K562 (cell line): ENCODE results near the gene CREBL2. TPM values are rescaled to one million over a fixed set of nuclear protein-coding genes. Genes with fewer than 3 reads are reported as not detected.

Experiments
- BCL6 ChIP-seq: fragments of 250-450 bp; sonication (Bioruptor Pico); IDR thresholded peaks from 2 replicates; pipeline ENCODE4 v1.4.0; 2020
- BCLAF1 ChIP-seq, 2 experiments: fragments of 450-650 bp in 1 of 2; IDR thresholded peaks; 2 replicates each; pipeline ENCODE4 v1.6.1; 2011 to 2017; ENCODE audit warnings: low read depth in 2 of 2, antibody characterized with exemption in 1 of 2, borderline replicate concordance in 1 of 2, low read length in 1 of 2, mild to moderate bottlenecking in 1 of 2, mixed read lengths in 1 of 2; ENCODE audit not compliant: control insufficient read depth in 1 of 2
- CSDE1 ChIP-seq, 2 experiments: fragments of 450-650 bp; IDR thresholded peaks; 2 replicates each; pipeline ENCODE4 v1.6.1; 2016; ENCODE audit warnings: mild to moderate bottlenecking in 1 of 2
- FOXJ2 ChIP-seq: fragments of 200-800 bp; sonication (Bioruptor generic); IDR thresholded peaks from 2 replicates; pipeline ENCODE4 v1.6.1; 2016; ENCODE audit warnings: missing genetic modification characterization, missing compliant biosample characterization
- GTF2E2 ChIP-seq: fragments of 200-800 bp; sonication (Bioruptor generic); IDR thresholded peaks from 2 replicates; pipeline ENCODE4 v1.6.1; 2016; ENCODE audit warnings: missing genetic modification characterization, missing compliant biosample characterization
- HIVEP1 ChIP-seq: fragments of 250-450 bp; sonication (Bioruptor Pico); IDR thresholded peaks from 2 replicates; pipeline ENCODE4 v1.4.0; 2020; ENCODE audit warnings: mild to moderate bottlenecking
- KAT8 ChIP-seq: fragments of 450-650 bp; IDR thresholded peaks from 2 replicates; pipeline ENCODE4 v1.6.1; 2016; ENCODE audit warnings: low read depth, mild to moderate bottlenecking
- KLF16 ChIP-seq: IDR thresholded peaks from 2 replicates; pipeline ENCODE4 v1.6.1; 2016; ENCODE audit warnings: antibody characterized with exemption
- MAFG ChIP-seq: fragments of 450-650 bp; conservative IDR thresholded peaks from 2 replicates; pipeline ENCODE4 v1.6.1; 2016; ENCODE audit warnings: missing genetic modification characterization, missing compliant biosample characterization
- MYC ChIP-seq, 2 experiments: fragments of 250-450 bp in 1 of 2; sonication (Bioruptor Pico) in 1 of 2; IDR thresholded peaks; 2 replicates each; pipeline versions ENCODE4 v1.5.1 to v1.6.1; 2012 to 2021; ENCODE audit warnings: low read depth in 2 of 2, borderline replicate concordance in 1 of 2, improper control_type of control experiment in 1 of 2, low read length in 1 of 2, mild to moderate bottlenecking in 1 of 2, moderate library complexity in 1 of 2
- NRF1 ChIP-seq, 2 experiments: fragments of 450-650 bp; IDR thresholded peaks in 1 of 2; conservative IDR thresholded peaks in 1 of 2; 2 replicates each; pipeline ENCODE4 v1.6.1; 2014; ENCODE audit warnings: mild to moderate bottlenecking in 2 of 2
- SOX6 ChIP-seq: fragments of 450-650 bp; IDR thresholded peaks from 2 replicates; pipeline ENCODE4 v1.6.1; 2014; ENCODE audit warnings: mild to moderate bottlenecking
- TFE3 ChIP-seq: fragments of 450-650 bp; formaldehyde crosslinking; IDR thresholded peaks from 2 replicates; pipeline ENCODE4 v1.4.0; 2020; ENCODE audit warnings: mild to moderate bottlenecking, mixed read lengths
- ZNF143 ChIP-seq: sonication (generic); formaldehyde crosslinking; IDR thresholded peaks from 2 replicates; pipeline ENCODE4 v1.9.0; 2022; ENCODE audit warnings: mild to moderate bottlenecking, missing genetic modification reagents
- ZNF212 ChIP-seq: fragments of 450-650 bp; formaldehyde crosslinking; IDR thresholded peaks from 2 replicates; pipeline ENCODE4 v1.4.0; 2020; ENCODE audit warnings: mild to moderate bottlenecking
- ZNF384 ChIP-seq: IDR thresholded peaks from 2 replicates; pipeline ENCODE4 v1.6.1; 2012; ENCODE audit warnings: low read depth, low read length, improper control_type of control experiment
- ZNF77 ChIP-seq: fragments of 250-450 bp; sonication (Bioruptor Pico); IDR thresholded peaks from 2 replicates; pipeline ENCODE4 v1.5.0; 2020
- ZNF780A ChIP-seq: fragments of 250-450 bp; sonication (Bioruptor Pico); IDR thresholded peaks from 2 replicates; pipeline ENCODE4 v1.5.0; 2021; ENCODE audit warnings: mild to moderate bottlenecking
- polyA plus RNA-seq, 8 experiments: library from polyadenylated mRNA; depleted of rRNA in 4 of 8; stranded (reverse) in 5 of 8; unstranded in 3 of 8; fragments of >200 nt; fragmentation: Nextera tagmentation in 2 of 8; fragmentation: Illumina TruSeq in 1 of 8; extraction: Ambion mirVana in 2 of 8; extraction: Trizol in 1 of 8; gene quantifications; 2 replicates each; pipeline versions ENCODE4 v1.2.1 to v1.2.3, GENCODE V29; 2011 to 2014; ENCODE audit warnings: inconsistent platforms in 1 of 8, missing spikeins in 1 of 8
- total RNA-seq, 7 experiments: library from RNA; depleted of rRNA in 6 of 7; stranded (reverse); fragments of >200 nt in 6 of 7; fragmentation: Illumina TruSeq in 2 of 7; extraction: Trizol in 2 of 7; gene quantifications; 2 replicates each; pipeline versions ENCODE4 v1.2.1 to v1.2.3, GENCODE V29; 2011 to 2021; ENCODE audit warnings: low replicate concordance in 1 of 7
- TF ChIP-seq, protein P1 (sequence below): fragments of 450-650 bp; IDR thresholded peaks from 2 replicates; pipeline ENCODE4 v1.6.1; 2016; ENCODE audit warnings: borderline replicate concordance
- TF ChIP-seq, protein P2 (sequence below): fragments of 450-650 bp; conservative IDR thresholded peaks from 2 replicates; pipeline ENCODE4 v1.6.1; 2016; ENCODE audit warnings: missing genetic modification characterization, low read depth, mild to moderate bottlenecking, control low read depth, missing compliant biosample characterization

The CREBL2 gene
- total and polyA plus RNA-seq, 9 of the 15 experiments (the other 6 are each of a cell fraction or from before 2014, with no cell fraction given), result 1.7 to 7.3 (median 5.2) TPM

GRCh38 chr12:12611512-12612306, at the start of gene CREBL2 (continued):
- TF ChIP-seq BCLAF1 (IDR thresholded peaks at IDR 0.05; ENCODE audit: borderline replicate concordance in 1 of 2, control insufficient read depth in 1 of 2, low read depth in 2 of 2, low read length in 1 of 2) (no peak), TFE3 (no peak), MAFG (tag) (no peak), FOXJ2 (tag) (peak; percentile 86; the same call in 1 of the 2 replicates), ZNF212 (CRISPR knock-in tag) (no peak), ZNF77 (no peak), KLF16 (peak; percentile 83), MYC (IDR thresholded peaks at IDR 0.05; ENCODE audit: low read depth, low read length) (0 out of 2 replicates have a peak, but pooled peaks have one; percentile 5), MYC (CRISPR knock-in tag; IDR thresholded peaks at IDR 0.05; ENCODE audit: borderline replicate concordance, low read depth) (no peak), HIVEP1 (CRISPR knock-in tag) (no peak), CSDE1 (IDR thresholded peaks at IDR 0.05) (no peak), KAT8 (no peak), ZNF143 (CRISPR knock-in tag) (peak; percentile 88), ZNF384 (peak; percentile 91), SOX6 (peak; percentile 49; the same call in 1 of the 2 replicates), GTF2E2 (tag) (peak; percentile 84), BCL6 (CRISPR knock-in tag) (no peak), ZNF780A (CRISPR knock-in tag) (no peak), NRF1 (conservative IDR thresholded peaks at IDR 0.05 in 1 of 2, IDR thresholded peaks at IDR 0.05 in 1 of 2) (peak; percentile 61 to 71)
- TF ChIP-seq, protein P1, sequence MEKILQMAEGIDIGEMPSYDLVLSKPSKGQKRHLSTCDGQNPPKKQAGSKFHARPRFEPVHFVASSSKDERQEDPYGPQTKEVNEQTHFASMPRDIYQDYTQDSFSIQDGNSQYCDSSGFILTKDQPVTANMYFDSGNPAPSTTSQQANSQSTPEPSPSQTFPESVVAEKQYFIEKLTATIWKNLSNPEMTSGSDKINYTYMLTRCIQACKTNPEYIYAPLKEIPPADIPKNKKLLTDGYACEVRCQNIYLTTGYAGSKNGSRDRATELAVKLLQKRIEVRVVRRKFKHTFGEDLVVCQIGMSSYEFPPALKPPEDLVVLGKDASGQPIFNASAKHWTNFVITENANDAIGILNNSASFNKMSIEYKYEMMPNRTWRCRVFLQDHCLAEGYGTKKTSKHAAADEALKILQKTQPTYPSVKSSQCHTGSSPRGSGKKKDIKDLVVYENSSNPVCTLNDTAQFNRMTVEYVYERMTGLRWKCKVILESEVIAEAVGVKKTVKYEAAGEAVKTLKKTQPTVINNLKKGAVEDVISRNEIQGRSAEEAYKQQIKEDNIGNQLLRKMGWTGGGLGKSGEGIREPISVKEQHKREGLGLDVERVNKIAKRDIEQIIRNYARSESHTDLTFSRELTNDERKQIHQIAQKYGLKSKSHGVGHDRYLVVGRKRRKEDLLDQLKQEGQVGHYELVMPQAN, result peak; percentile 33; the same call in 1 of the 2 replicates
- TF ChIP-seq, protein P2, sequence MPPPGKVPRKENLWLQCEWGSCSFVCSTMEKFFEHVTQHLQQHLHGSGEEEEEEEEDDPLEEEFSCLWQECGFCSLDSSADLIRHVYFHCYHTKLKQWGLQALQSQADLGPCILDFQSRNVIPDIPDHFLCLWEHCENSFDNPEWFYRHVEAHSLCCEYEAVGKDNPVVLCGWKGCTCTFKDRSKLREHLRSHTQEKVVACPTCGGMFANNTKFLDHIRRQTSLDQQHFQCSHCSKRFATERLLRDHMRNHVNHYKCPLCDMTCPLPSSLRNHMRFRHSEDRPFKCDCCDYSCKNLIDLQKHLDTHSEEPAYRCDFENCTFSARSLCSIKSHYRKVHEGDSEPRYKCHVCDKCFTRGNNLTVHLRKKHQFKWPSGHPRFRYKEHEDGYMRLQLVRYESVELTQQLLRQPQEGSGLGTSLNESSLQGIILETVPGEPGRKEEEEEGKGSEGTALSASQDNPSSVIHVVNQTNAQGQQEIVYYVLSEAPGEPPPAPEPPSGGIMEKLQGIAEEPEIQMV (tag), result no peak
